HG03442 (cell line): ENCODE results near the gene ADAMTS8.

Experiments used
- ATAC-seq: cut with Tn5 transposase; IDR thresholded peaks from one replicate; pipeline ENCODE4 v1.9.1; 2021; ENCODE audit warnings: mild to moderate bottlenecking, moderate library complexity; ENCODE audit not compliant: unreplicated experiment

Gene ADAMTS8

GRCh38 chr11:130420478-130421198 is 7.8 kb downstream of the ADAMTS8 start:
- ATAC-seq = no peak

GRCh38 chr11:130418756-130419155 is 9.7 kb downstream of the ADAMTS8 start:
- ATAC-seq = no peak

- no peak for ATAC-seq
Measured at GRCh38 chr11:130418210-130418609, 10.2 kb downstream of the ADAMTS8 start.

GRCh38 chr11:130416906-130417305 is 11.5 kb downstream of the ADAMTS8 start:
- ATAC-seq = no peak

- ATAC-seq = no peak
Measured at GRCh38 chr11:130416530-130416882, 11.9 kb downstream of the ADAMTS8 start.

GRCh38 chr11:130415731-130416529 is 12.5 kb downstream of the ADAMTS8 start:
- no peak for ATAC-seq

GRCh38 chr11:130414107-130415080 is 14.0 kb downstream of the ADAMTS8 start:
- ATAC-seq = no peak

GRCh38 chr11:130413405-130414106 is 14.9 kb downstream of the ADAMTS8 start:
- ATAC-seq = no peak

- no peak for ATAC-seq
Measured at GRCh38 chr11:130411223-130411622, 17.2 kb downstream of the ADAMTS8 start.

GRCh38 chr11:130409594-130410388 is 18.6 kb downstream of the ADAMTS8 start:
- no peak for ATAC-seq

GRCh38 chr11:130408901-130409300 is 19.5 kb downstream of the ADAMTS8 start:
- ATAC-seq = no peak

GRCh38 chr11:130408401-130408890 is 20.0 kb downstream of the ADAMTS8 start:
- ATAC-seq = no peak

GRCh38 chr11:130407978-130408377 is 20.4 kb downstream of the ADAMTS8 start:
- ATAC-seq = no peak

GRCh38 chr11:130405428-130405827 is 23.0 kb downstream of the ADAMTS8 start:
- ATAC-seq = no peak

- ATAC-seq = no peak
Measured at GRCh38 chr11:130404727-130405126, 23.7 kb downstream of the ADAMTS8 start.

GRCh38 chr11:130403967-130404366 is 24.4 kb downstream of the ADAMTS8 start:
- ATAC-seq = no peak

GRCh38 chr11:130403271-130403804 is 25.1 kb downstream of the ADAMTS8 start:
- ATAC-seq = no peak

- ATAC-seq = no peak
Measured at GRCh38 chr11:130402570-130402969, 25.8 kb downstream of the ADAMTS8 start.

GRCh38 chr11:130400781-130401483 is 27.5 kb downstream of the ADAMTS8 start:
- ATAC-seq = no peak
